Mesothelial cell of epicardium (in vitro differentiated cells): Measurements from ENCODE around the gene PHF24. TPM values are rescaled to one million over a fixed set of nuclear protein-coding genes. Genes with fewer than 3 reads are reported as not detected.
"Not testable (repeated sequence)": the region's sequence is repeated elsewhere in the genome, so short reads cannot be mapped to it uniquely, and the experiment has no call there.

Experiments
- DNase-seq, 2 experiments: peaks; one replicate each; pipeline ENCODE4 v3.0.0; 2021; ENCODE audit warnings: low spot score in 2 of 2; ENCODE audit not compliant: unreplicated experiment in 2 of 2
- H3K27ac Mint-ChIP-seq: 2 replicates; pipeline ENCODE4 v1.8.0; 2021; ENCODE audit warnings: mixed read lengths
- H3K27me3 Mint-ChIP-seq: 2 replicates; pipeline ENCODE4 v1.8.0; 2021; ENCODE audit warnings: low read depth, mixed read lengths
- H3K36me3 Mint-ChIP-seq: 2 replicates; pipeline ENCODE4 v1.8.0; 2021; ENCODE audit warnings: mixed read lengths
- H3K4me1 Mint-ChIP-seq: 2 replicates; pipeline ENCODE4 v1.8.0; 2021; ENCODE audit warnings: mixed read lengths
- H3K4me3 Mint-ChIP-seq: 2 replicates; pipeline ENCODE4 v1.8.0; 2021; ENCODE audit warnings: mild to moderate bottlenecking, moderate library complexity, mixed read lengths
- H3K9me3 Mint-ChIP-seq: 2 replicates; pipeline ENCODE4 v1.8.0; 2021; ENCODE audit warnings: mixed read lengths
- total RNA-seq: library from RNA; stranded (reverse); gene quantifications from 3 replicates; pipeline ENCODE4 v1.2.1, GENCODE V29; 2021
- TF ChIP-seq, protein P1 (sequence below): fragments of 200-600 bp; sonication (generic); IDR thresholded peaks from one replicate; pipeline ENCODE4 v1.5.0; 2021; ENCODE audit warnings: antibody characterized with exemption; ENCODE audit not compliant: unreplicated experiment

PHF24 gene
- 0.62 to 0.99 TPM (median 0.83 TPM) in 3 replicates for total RNA-seq

DNA sequence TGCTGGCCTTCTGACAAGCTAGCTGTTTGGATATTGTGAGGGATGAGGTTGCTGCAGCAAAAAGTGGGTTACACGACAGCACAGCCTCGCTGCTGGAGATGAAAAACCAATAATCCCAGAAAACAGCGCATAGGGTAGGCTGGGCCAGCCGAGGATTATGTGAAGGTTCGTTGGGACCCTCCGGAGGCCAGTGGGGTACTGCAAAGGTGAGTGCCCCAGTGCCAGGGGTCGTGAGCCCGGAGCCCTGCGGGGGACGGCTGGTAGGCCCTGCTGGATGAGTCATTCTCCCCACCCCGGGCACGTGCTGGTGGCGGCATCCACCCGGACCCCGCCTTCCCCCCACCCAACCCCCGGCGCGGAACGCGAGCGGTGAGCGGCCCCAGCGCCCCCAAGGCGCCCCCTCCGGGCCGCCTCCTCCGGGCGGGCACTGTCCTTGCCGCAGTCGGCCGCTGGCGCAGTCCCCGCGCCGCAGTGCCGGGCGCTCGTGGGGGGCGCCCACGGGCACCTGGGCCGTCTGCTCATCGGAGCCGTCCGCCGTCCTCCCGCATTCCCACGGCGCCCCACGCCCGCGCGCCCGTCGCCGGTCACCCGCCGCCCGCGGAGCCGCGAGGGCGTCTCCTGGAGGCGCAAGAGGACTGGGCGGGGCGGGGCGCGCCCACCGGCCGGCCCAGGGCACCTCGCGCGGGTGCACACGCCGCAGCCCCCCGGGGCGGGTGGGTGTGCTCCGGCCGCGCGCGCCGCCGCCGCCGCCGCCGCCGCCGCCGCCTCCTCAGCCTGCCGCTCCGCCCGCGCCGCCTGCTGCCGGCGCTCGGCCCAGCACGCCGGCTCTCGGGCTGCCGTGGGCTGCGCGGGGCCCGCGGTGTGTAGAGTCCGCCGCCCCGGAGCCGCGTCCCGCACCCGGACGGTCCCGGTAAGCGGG is at the start of gene PHF24:
Gene PHF24 (plus strand): TSS at position 794 of the 919 bp plus-strand sequence. CDS start 13,014 bp downstream, outside the sequence.
- peaks cover 92% of the 10 kb centered on the region for H3K27me3 Mint-ChIP-seq
- no peaks in the 10 kb centered on the region for H3K36me3 Mint-ChIP-seq
- H3K9me3 Mint-ChIP-seq: no peaks in the 10 kb centered on the region
- no peak within 1 kb of the TSS for H3K27ac Mint-ChIP-seq
- TF ChIP-seq, protein P1, sequence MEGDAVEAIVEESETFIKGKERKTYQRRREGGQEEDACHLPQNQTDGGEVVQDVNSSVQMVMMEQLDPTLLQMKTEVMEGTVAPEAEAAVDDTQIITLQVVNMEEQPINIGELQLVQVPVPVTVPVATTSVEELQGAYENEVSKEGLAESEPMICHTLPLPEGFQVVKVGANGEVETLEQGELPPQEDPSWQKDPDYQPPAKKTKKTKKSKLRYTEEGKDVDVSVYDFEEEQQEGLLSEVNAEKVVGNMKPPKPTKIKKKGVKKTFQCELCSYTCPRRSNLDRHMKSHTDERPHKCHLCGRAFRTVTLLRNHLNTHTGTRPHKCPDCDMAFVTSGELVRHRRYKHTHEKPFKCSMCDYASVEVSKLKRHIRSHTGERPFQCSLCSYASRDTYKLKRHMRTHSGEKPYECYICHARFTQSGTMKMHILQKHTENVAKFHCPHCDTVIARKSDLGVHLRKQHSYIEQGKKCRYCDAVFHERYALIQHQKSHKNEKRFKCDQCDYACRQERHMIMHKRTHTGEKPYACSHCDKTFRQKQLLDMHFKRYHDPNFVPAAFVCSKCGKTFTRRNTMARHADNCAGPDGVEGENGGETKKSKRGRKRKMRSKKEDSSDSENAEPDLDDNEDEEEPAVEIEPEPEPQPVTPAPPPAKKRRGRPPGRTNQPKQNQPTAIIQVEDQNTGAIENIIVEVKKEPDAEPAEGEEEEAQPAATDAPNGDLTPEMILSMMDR: no peak
- peak in 1 of 2 experiments; percentile 53 for DNase-seq
- H3K4me1 Mint-ChIP-seq: no peaks in the 10 kb centered on the region
- H3K4me3 Mint-ChIP-seq: peak within 1 kb of the TSS; percentile 69

GRCh38 chr9:34927061-34927460 is 31.0 kb upstream of the PHF24 start:
- Mint-ChIP-seq H3K36me3 (no peaks in the 10 kb centered on the region), H3K27me3 (peaks cover 35% of the 10 kb centered on the region), H3K4me3 (no peak overlapping the region), H3K4me1 (no peaks in the 10 kb centered on the region), H3K27ac (no peak overlapping the region), H3K9me3 (peaks cover 23% of the 10 kb centered on the region)
- TF ChIP-seq, protein P1: no peak
- DNase-seq: no peak

DNA sequence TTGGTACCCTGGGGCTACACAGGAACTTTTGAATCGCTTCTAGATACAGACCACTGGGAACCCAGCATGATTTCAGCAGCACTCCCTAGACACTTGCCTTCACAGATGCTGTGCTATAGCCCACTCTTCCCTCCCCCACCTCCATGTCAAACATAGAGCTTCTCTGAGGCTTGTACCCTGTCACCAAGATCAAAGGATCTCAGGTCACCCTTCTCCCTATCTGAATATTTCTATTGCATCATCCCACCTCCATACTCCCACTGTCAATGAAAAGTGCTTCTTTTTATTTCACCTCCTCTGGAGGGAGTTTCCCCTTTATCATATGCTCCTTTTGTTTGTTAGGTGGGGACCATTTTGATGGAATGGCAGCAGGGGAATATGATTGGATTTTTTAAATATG is 29.2 kb upstream of the PHF24 start:
- no peak overlapping the region for H3K4me3 Mint-ChIP-seq
- H3K27me3 Mint-ChIP-seq: peaks cover 37% of the 10 kb centered on the region
- TF ChIP-seq, protein P1: no peak
- peaks cover 1% of the 10 kb centered on the region for H3K4me1 Mint-ChIP-seq
- DNase-seq: no peak
- H3K36me3 Mint-ChIP-seq: no peaks in the 10 kb centered on the region
- no peak overlapping the region for H3K27ac Mint-ChIP-seq
- H3K9me3 Mint-ChIP-seq: peaks cover 19% of the 10 kb centered on the region

- Mint-ChIP-seq H3K27ac (no peak overlapping the region), H3K4me3 (no peak overlapping the region), H3K4me1 (peaks cover 7% of the 10 kb centered on the region), H3K36me3 (no peaks in the 10 kb centered on the region), H3K9me3 (peaks cover 13% of the 10 kb centered on the region), H3K27me3 (peaks cover 38% of the 10 kb centered on the region)
- TF ChIP-seq, protein P1: peak; percentile 44
- DNase-seq: no peak
Measured at GRCh38 chr9:34929506-34930102, 28.5 kb upstream of the PHF24 start.

DNA sequence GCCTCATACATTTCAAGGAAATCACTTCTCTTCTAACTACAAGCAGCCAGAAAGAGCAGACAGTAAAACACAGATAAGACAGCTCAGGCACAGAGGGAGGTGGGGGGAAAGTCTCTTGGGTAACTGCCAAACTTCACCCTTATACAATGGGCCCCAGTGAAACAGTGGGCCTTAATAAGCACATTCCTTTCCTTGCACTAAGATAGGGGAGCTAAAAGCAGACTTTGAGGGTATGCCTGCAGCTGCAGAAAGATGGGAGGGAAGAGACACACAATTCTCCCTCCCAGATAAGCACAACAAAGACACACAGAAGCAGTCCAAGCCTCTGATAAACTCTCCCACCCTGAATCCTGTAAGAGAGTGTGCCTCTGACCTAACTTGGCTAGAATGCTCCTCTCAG is 18.1 kb upstream of the PHF24 start:
- not testable (repeated sequence) for H3K36me3 Mint-ChIP-seq, H3K4me3 Mint-ChIP-seq, H3K9me3 Mint-ChIP-seq
- H3K27ac Mint-ChIP-seq: peak overlapping the region; percentile 95
- DNase-seq: peak in 1 of 2 experiments; percentile 56
- peaks cover 26% of the 10 kb centered on the region for H3K4me1 Mint-ChIP-seq
- H3K27me3 Mint-ChIP-seq: peaks cover 27% of the 10 kb centered on the region

DNA sequence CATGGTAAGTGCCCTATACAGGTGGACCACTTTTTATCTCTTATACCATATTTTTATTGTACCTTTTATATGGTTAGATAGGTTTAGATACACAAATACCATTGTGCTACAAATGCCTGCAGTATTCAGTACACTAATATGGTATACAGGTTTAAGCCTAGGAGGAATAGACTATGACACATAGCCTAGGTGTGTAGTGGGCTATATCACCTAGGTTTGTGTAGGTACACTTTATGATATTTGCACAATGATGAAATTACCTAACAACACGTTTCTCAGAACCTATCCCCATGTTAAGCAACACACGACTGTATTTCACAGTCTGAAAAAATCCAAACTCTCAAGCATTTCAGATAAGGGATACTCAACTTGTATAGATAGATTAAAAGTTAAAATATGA is 9.6 kb upstream of the PHF24 start:
- peaks cover 72% of the 10 kb centered on the region for H3K27me3 Mint-ChIP-seq

More for the DNA sequence above, 9.6 kb upstream of the PHF24 start:
- Mint-ChIP-seq H3K9me3 (peaks cover 13% of the 10 kb centered on the region), H3K4me1 (no peaks in the 10 kb centered on the region), H3K4me3 (no peak overlapping the region), H3K27ac (no peak overlapping the region), H3K36me3 (no peaks in the 10 kb centered on the region)
- DNase-seq: no peak
- TF ChIP-seq, protein P1: no peak
